Fibroblast of skin of right quadriceps (primary cell): Measurements from ENCODE around the gene NAIF1.
"Not testable (repeated sequence)": the region's sequence is repeated elsewhere in the genome, so short reads cannot be mapped to it uniquely, and the experiment has no call there.

ENCODE experiments used
- DNase-seq: peaks from one replicate; pipeline ENCODE4 v3.0.0-alpha.2; 2013

NAIF1 gene

GRCh38 chr9:128084746-128085145 is 17.6 kb upstream of the NAIF1 start:
- no peak for DNase-seq

DNA sequence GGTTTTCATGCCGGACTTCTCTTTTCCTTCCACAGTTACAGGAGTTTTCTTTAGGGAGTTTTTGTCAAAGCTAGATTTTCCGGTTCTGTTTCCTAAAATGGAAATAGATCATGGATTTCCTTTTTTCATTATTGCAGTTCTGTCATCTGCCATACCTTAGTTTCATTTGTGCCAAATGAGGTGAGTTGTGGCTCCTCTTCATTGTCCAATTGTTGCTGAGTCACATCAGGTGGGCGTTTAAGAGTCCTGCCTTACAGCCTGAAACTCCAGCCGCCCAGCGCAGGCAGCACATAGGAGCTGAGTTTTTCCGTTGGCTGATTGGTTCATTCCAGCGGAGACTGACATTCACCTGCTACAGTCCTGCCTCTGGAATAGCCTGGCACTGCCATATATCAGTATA is 15.0 kb upstream of the NAIF1 start:
- DNase-seq: no peak

DNA sequence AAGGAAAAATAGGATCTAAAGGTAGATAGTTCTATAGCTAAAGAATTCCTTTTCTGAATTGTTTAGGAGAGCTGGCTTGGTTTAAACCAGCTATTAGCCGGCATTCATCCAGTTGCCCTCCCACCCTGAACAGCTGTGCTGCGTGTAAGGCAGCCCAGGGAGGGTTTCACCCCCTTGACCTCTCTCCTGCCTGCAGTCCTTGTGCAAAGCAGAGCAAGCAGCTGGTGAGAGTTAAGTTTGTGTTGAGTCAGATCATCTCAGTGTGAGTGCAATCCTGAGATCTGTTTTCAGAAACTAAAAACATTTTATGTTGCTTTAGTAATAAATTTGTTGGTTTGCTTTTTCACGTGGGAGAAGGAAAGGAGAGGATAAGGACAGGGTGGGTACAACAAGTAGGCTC is 13.9 kb upstream of the NAIF1 start:
- DNase-seq: peak; percentile 80

DNA sequence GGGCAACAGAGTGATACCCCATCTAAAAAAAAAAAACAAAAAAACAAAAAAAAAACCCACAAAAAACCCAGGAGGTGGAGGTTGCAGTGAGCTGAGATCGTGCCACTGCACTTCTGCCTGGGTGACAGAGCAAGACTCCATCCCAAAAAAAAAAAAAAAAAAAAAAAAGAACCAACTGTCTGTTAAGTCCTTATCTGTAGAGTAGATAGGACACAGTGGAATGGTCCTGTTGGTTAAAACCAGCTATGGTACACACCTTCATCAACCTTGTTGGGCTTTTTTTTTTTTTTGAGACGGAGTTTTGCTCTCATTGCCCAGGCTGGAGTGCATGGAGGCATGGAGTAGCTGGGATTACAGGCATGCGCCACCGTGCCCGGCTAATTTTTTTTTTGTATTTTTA is 13.1 kb upstream of the NAIF1 start:
- DNase-seq: no peak

- DNase-seq: no peak
Observed at GRCh38 chr9:128078504-128079434, 11.6 kb upstream of the NAIF1 start.

- DNase-seq: no peak
Observed at GRCh38 chr9:128077847-128078503, 10.9 kb upstream of the NAIF1 start.

DNA sequence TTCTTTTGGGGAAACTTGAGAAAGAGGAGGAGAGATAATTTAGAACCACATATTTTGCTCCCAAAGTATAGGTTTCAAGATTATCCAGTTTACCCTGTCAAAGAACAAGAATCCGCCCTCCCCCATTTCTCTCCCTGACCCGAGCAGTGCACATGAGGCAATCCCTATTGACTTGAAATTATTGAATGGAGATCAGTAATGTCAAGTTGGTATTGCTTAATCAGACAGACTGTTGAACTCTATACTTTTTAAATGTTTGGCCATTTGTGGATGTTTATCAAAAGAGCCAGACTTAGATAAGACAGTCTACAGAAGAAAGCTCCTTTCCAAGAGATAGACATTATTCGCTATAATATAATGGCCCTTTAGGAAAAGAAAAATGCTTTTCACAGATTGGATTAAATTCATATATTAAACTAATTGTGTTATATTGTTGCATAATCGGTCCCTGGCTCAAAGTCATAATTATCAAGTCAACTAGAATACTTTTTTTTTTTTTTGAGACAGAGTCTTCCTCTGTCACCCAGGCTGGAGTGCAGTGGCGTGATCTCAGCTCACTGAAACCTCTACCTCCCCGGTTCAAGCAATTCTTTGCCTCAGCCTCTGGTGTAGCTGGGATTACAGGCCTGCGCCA is 6.2 kb upstream of the NAIF1 start:
- no peak for DNase-seq

DNA sequence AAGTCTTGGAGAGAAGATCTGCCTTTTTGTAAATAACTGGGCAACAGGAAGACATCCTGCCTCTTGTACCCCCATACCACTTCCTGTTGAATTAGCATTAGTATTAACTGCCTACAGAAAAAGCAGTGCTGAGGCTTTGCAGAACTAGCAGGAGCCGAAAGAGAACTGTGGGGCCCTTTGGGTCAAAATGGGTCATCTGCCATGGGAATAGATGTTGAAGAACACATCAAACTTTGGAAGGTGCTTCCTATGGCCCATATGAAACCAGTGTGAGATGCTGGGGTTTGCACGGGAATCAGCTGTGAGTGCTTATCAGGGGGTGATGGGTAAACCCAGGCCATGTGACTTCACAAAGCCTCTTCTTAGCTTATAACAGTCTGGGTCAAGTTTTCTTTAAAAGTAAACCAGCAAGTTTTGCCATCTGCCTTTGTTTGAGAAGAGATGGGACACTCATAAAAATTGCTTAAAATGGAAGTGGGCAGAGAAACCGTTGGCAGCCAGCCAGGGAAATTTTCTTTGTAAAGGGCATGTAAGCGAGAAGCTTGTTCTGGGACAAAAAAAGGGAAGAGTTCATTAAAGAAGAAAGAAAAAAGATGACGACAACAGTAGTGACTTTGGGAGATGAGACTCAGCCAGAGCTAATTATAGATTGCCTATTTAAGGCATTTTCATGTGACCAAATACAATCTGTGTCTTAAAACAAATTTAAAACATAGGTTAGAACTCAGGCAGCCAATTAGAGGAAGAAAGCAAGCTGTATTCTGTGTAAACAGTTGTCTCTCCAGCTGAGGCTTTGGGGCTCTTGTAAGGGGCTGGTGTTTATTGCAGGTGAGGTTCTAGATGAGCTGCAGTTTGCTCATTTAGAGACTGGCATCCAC is 5.3 kb upstream of the NAIF1 start:
- peak; percentile 80 for DNase-seq

GRCh38 chr9:128071475-128071874 is 4.4 kb upstream of the NAIF1 start:
- DNase-seq: not testable (repeated sequence)

GRCh38 chr9:128070874-128071273 is 3.8 kb upstream of the NAIF1 start:
- DNase-seq: no peak

DNA sequence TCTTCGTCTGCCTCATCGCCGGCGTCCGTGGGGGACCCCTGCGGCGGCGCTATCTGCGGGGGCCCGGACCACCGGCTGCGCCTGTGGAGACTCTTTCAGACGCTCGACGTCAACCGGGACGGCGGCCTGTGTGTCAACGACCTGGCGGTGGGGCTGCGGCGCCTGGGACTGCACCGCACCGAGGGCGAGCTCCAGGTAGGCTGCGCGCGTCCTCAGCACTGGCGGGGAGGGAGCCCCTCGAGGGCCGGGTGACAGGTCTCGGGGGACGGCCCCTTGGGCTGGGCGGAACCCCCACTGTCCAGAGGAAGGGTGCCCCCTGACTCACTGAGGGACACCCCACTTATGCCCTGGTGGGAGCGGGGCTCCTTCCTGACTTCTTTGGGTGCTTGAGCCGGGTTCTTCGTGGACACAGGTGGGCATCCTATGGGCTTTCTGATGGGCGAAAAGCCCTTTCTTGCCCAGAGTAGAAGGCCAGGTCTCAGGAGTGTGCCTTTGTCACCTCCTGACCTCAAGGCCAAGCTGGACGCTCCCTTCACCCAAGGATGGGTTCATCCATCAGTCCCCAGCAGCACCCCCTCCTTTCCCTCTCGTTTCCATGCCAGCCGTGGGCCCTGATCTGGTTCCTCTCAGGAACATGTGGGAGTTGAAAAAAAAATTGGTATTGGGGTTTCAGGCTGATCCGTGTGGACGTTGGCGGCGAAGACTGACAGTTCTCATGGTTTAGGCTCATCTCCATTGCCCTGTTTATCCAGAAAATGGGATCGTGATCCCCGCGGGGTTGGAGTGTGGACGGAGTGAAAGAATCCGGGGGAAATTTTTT is 1.5 kb upstream of the NAIF1 start:
- DNase-seq: no peak

DNA sequence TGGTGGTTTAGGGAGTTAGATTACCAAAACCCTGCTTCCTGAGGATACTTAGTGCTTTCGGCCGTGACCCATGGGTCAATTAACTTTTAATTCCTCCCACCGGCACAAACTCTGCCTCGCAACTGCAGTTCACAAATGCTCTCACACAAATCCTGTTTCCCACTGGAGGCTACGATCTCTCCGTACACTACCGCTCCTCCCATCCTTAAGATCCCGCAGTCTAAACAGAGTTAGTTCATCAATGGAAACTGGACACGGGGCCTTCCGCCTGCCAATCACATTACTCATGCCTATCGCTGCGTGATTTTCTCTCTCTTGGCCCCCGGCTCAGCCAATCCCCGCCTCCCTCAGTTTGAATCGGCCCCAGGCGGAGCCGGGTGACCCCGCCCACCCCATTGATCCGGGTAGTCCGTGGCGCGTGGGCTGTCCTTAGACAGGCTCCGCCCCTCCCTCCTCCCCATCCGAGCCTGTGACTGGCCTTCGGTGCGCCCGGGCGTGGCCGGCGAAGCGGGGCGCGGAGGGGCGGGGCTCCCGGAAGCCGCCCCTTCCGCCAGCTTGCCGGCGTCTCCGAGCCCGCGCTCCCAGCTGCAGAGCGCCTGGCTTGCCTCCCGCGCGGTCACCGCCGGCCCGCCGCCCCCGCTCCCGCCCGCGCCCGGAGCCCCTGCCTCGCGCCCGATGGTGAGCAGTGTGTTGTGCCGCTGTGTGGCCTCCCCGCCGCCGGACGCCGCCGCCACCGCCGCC is 695 bp upstream of the NAIF1 start, which contains the start of gene SLC25A25:
TSS of gene SLC25A25 (plus strand) at position 588 of the 741 bp plus-strand sequence. CDS start at position 676, 88 bp downstream.
- peak; percentile 99 for DNase-seq

DNA sequence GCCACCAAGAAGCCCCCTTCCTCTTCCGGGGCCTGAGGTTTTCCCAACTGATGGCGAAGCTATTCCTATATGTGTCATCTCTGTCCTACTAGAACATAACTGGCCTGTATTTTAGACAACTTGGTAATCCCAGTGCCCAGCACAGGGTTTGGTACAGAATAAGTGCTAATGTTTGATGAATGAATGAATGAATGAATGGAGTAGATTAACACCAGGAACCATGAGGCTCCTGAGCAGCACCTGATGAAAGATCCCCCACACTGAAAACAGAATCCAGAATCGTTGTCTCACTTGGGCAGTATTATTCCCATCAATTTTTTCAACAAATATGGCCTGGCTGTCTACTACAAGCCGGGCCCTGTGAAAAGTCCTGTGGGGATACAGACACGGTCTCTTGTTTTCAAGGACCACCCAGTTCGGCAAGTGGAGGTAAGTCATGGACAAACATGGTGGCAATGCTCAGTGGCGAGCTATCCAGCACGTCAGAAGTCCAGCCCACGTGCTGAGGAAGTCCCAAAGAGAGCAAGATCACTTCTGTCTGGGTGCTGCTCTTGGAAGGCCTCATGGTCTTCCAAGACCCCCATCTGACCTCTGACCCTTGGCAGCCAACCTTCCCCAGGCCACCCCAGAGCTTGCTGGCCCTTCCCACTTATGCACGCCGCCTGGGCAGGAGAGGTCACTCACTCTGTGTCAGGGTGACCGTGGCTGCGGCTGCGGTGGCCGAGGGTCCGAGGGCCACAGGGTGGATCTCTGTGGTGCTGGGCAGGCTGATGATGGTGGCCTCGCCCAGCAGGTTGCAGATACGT is 1.0 kb downstream of the NAIF1 start:
- no peak for DNase-seq

DNA sequence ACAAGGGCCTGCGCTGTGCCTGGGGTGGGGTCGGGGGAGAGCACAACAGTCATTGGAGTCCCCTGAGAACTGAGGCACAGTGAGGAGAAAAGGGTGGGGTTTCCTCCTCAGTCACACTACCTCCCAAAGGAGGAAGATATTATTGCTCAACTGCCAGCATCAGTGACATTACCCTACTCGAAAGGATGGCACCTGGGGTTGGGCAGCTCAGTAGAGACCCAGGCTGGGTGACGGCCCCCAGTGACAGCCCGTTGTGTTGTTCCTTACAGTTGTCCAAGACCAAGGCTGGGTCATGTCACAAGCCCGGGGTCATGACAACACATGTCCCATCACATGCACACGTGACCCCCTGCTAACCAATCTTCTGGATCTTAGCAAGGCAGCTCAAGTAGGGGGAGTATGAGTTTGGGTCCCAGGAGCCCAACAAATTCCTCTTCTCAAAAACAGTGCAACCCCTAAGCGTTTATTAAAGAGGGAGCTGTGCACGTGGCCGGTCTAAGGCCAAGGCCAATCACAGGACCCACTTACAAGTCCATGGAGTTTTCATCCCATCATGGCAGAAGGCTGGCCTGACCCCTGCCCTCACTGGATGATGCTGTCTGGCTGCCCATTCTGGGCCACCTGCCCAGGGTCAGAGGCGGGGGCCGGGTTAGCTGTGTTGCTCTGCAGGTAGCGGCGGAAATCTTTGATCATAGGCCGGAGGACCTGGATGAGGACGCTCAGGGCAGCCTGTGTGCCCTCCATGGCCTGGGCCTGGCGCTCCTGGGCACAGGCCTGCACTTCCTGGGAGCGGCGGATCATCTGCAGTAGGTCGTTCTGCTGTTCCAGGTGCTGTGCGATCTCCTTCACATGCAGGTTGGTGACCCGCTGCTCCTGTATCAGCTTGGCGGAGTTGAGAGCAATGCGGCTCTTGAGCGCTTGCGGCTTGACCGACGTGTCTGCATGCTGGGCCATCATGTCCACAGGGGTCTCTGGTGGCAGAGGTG is 4.0 kb downstream of the NAIF1 start:
- DNase-seq: no peak

GRCh38 chr9:128062279-128062678 is 4.8 kb downstream of the NAIF1 start:
- no peak for DNase-seq

- DNase-seq: no peak
Observed at GRCh38 chr9:128061275-128061960, 5.7 kb downstream of the NAIF1 start.

DNA sequence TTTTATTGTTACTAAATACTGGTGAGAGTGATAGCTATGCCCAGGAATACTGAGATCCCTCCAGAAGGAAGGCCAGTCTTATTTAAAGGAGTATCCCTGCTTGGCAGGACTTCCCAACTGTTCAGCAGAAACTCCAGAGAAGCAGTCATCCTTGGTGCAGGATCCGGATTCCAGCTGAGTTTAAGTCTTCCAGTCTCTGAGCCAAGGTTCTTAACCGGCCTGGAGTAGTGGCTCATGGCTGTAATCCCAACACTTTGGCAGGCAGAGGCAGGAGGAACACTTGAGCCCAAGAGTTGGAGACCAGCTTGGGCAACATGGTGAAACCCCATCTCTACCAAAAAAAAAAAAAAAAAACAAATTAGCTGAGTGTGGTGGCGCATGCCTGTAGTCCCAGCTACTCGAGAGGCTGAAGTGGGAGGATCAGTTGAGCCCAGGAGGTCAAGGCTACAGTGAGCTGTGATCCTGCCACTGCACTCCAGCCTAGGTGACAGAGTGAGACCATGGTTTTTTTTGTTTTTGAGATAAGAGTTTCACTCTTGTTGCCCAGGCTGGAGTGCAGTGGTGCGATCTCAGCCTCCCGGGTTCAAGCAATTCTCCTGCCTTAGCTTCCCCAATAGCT is 7.6 kb downstream of the NAIF1 start:
- no peak for DNase-seq
